Stimulated activated CD4-positive, alpha-beta T cell treated with anti-CD3 and anti-CD28 coated beads, Interleukin-12 subunit alpha, Interleukin-12 subunit beta, amount 100 ng/mL, for 4 hours (primary cell): ENCODE data around the gene ABCA7.

ENCODE experiments used
- DNase-seq: peaks from one replicate; pipeline ENCODE4 v3.0.0-alpha.2; 2020

ABCA7 gene

DNA sequence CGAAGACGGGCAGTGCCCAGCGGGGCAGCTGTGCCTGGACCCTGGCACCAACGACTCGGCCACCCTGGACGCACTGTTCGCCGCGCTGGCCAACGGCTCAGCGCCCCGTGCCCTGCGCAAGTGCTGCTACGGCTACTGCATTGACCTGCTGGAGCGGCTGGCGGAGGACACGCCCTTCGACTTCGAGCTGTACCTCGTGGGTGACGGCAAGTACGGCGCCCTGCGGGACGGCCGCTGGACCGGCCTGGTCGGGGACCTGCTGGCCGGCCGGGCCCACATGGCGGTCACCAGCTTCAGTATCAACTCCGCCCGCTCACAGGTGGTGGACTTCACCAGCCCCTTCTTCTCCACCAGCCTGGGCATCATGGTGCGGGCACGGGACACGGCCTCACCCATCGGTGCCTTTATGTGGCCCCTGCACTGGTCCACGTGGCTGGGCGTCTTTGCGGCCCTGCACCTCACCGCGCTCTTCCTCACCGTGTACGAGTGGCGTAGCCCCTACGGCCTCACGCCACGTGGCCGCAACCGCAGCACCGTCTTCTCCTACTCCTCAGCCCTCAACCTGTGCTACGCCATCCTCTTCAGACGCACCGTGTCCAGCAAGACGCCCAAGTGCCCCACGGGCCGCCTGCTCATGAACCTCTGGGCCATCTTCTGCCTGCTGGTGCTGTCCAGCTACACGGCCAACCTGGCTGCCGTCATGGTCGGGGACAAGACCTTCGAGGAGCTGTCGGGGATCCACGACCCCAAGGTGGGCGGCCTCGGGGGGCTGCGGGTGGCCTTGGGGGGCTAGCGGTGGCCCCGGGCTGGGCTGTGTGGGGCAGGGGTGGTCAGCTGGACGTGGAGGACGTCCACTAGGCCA, 34.9 kb upstream of the ABCA7 start:
- DNase-seq, result no peak

DNA sequence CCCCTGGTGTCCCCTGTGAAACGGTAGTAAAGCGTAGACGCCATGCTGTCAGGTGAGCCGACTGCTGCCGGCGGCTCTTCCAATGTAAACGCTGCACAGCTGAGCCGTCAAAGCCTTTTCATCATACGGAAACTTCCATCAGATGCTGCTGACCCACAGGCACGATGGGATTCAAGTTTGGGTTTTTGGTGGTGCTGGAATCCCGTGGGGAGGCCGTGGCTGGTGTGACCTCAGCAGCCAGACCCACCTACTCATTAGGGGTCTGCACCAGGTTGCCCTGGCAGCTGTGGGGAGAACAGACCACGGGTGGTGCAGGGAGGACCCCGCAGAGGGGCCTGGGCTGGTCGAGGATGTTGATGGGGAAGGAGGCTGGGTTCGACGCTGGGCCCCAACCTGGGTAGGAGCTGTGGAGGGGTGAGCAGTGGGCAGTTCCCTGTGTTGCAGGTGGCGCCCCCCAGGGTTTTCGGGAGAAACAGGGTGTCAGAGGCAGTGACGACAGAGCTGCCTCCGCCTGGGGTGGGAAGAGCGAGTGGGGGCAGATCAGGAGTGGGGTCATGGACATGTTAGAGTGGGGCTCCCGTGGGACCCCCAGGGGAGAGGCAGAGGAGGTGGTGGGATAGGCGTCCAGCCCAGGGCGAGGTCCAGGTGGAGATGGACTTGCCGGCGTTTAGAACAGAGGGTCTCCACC, 33.1 kb upstream of the ABCA7 start:
- no peak for DNase-seq

DNA sequence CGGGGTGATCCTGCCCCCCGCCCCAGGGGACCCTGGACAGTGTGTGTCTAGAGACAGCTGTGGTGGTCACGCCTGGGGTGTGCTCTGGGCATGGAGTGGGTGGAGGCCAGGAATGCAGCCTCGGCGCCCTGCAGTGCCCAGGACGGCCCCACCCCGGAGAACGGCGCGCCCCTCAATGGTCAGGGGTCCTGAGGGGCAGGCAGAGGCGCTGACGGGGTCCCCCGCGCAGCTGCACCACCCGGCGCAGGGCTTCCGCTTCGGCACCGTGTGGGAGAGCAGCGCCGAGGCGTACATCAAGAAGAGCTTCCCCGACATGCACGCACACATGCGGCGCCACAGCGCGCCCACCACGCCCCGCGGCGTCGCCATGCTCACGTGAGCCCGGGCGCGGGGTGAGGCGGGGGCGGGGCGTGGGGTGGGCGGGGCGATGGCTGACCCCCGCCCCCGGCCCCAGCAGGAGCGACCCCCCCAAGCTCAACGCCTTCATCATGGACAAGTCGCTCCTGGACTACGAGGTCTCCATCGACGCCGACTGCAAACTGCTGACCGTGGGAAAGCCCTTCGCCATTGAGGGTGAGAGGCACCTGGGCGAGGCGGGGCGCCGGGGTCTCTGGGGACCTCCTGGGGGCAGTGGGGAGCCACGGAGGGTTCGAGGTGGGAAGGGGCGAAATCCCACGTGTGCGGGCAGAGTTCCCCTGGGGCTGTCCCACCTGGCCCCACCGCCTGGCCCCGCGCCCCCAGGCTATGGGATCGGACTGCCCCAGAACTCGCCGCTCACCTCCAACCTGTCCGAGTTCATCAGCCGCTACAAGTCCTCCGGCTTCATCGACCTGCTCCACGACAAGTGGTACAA, 32.3 kb upstream of the ABCA7 start:
- no peak for DNase-seq

DNA sequence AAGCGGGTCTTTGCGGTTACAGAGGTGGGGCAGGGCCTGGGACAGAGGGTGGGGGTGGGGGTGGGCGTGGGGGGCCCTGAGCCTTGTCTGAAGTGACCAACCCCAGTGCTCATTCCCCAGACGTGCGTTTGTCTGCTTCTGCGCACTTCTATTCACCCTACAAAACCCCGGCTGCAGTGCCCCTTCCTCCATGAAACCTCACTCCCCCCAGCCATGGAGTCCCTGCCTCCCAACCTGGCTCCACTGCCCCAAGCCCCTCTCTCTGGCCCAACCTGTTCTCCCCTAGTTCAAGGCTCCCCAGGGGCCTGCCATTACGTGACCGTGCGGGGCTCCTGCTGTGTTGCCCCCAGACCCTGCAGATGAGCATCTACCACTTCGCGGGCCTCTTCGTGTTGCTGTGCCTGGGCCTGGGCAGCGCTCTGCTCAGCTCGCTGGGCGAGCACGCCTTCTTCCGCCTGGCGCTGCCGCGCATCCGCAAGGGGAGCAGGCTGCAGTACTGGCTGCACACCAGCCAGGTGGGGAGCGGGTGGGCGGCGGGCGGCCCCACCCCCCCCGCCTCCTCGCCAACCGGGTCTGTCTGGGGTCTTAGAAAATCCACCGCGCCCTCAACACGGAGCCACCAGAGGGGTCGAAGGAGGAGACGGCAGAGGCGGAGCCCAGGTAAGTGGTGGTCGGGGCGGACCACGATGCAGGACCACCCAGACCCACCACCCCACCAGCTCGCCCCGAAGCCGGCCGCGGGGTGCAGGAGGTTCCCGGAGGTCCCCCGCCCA, 31.5 kb upstream of the ABCA7 start:
- DNase-seq, result no peak

DNA sequence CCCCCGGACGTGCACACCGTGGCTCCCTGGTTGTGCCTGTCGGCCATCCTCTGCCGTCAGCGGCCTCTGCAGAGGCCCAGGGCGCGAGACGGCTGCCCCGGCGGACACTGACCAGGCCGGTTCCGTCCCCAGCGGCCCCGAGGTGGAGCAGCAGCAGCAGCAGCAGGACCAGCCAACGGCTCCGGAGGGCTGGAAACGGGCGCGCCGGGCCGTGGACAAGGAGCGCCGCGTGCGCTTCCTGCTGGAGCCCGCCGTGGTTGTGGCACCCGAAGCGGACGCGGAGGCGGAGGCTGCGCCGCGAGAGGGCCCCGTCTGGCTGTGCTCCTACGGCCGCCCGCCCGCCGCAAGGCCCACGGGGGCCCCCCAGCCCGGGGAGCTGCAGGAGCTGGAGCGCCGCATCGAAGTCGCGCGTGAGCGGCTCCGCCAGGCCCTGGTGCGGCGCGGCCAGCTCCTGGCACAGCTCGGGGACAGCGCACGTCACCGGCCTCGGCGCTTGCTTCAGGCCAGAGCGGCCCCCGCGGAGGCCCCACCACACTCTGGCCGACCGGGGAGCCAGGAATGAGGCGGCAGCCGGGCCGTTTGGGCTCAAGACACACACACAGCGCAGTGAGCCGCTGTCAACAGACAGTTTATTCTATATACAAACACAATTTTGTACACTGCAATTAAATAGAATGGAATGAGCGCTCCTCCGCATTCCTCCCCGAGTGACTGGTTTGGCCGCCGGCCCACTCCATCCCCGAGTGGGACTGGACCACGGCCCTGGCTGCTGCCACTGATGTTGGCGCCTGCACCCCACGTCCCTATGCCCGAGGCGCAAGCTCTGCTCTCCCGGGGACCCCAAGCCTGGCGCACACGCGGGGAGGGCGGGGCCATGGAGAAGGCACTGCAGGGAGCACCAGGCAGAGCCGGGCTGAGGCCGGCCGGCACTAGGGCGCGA, 30.6 kb upstream of the ABCA7 start:
- DNase-seq, result no peak

DNA sequence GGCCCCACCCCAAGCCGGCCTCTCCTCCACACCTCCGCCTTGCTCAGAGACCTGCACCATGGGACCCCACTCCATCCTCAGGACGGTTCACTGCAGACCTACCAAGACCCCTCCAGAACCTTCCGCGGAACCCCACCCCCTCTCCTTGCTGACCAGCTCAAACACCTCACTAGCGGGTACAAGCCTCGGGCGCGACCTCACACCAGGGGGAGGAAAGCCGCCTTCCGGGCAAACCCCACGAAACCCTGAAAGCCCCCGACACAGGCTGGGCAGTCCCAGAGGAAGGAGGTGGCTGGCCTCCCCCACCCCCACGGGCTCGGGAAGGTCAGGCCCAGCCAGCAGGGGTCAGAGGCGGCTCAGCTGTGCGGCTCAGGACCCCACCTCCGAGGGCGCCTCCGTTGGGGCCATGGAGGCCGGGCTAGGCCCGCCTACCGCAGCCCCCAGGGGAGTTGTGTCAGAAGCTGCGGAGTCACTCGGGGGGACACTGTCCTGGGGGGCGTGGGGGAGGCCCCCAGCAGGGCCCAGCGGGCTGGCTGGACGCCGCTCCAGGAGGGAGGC, 29.8 kb upstream of the ABCA7 start:
- DNase-seq, result no peak

DNA sequence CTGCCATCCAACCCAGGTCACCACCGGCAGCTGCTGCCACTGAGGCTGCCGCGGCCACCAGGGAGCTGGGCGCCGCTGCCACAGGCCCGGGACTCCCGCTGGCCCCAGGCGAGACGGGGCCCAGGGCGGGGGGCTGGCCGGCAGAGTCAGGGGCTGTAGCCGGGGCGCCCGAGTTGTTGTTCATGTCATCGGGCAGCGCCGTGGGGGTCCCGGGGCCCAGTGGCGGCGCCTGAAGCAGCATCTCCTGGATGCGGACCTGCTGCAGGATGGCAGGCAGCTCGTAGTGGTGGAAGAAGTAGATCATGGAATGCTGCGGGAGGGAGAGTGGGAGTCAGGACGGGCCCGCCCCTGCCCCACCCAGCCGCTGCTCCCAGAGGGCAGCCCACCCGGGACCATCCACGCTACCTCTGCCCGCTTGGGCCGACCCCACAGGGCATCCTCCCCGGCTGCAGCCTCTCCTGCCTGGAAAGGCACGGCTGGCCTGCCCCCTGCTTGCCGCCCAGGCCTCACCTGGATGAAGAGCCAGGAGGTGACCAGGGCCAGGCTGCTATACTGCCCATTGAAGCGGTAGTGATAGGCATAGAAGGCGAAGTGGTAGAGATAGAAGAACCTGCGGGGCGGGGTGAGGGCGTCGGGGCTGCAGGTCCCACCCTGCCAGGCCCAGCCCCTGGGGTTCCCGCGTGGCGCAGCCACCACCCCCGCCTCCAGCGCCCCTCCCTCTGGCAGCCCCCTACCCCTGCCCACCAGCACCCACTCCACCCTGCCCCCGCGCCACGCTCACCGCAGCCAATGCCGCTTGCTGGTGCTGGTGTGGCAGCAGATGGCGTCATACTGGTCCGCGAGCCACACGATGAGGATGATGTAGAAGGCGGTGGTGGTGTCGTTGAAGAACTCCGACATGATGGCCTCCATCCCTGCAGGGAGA, 29.1 kb upstream of the ABCA7 start:
- no peak for DNase-seq

DNA sequence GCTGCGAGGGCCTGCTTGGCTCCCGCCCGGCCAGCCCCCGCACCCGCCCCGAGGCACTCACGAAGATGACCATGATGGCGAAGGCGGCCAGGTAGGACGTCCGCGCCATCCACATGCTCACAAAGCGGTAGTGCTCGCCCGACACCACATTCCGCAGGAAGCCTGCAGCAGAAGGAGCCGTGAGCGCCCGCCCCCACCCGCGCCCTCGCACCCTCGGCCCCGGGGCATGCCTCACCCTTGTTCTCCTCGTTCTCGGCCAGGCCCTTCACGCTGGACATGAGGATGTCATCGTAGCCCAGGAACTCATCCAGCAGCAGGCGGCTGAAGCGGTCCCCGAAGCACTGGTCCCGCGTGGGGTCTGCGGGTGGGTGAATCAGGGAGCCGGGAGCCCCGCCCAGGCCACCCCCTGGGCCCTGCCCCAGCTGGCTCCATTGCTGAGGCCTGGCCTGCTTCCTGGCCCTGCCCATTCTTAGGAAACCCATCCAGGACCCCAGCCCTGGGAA, 28.0 kb upstream of the ABCA7 start:
- no peak for DNase-seq

DNA sequence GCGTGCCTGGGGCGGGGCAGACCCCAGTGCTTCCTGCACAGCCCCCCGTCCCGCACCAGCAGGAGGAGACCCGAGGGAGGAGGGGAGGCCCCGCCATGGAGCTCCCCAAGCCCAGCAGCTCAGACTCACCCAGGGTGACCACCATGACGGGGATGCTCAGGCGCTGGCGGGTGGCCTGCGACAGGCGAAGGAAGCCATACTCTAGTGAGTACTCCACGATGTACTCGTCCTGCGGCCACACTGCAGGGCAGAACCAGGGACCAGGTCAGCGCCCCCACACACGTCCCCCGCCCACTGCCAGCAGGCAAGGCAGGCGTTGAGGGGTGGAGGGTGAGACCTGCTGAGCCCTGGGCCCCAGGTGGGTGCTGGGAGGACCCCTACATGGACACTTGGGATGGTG, 27.6 kb upstream of the ABCA7 start:
- no peak for DNase-seq

DNA sequence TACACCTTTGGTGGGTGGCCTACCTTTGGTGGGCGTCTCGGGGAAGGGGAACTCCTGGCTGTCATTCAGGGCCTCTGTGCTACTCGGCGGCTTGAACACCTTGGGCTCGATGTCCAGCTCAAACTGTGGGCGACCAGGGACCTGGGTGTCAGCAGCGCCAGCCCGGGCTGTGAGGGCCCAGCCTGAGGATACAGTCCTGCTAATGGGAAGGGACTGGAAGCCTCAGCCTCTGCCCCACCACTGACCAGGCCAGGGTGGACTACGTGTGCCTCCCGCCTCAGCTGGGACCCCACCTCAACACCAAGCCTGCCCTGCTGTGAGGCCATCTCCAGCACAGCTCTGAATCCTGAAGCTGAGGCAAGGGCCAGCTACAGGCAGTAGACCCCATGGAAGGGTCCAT, 26.7 kb upstream of the ABCA7 start:
- DNase-seq, result no peak

DNA sequence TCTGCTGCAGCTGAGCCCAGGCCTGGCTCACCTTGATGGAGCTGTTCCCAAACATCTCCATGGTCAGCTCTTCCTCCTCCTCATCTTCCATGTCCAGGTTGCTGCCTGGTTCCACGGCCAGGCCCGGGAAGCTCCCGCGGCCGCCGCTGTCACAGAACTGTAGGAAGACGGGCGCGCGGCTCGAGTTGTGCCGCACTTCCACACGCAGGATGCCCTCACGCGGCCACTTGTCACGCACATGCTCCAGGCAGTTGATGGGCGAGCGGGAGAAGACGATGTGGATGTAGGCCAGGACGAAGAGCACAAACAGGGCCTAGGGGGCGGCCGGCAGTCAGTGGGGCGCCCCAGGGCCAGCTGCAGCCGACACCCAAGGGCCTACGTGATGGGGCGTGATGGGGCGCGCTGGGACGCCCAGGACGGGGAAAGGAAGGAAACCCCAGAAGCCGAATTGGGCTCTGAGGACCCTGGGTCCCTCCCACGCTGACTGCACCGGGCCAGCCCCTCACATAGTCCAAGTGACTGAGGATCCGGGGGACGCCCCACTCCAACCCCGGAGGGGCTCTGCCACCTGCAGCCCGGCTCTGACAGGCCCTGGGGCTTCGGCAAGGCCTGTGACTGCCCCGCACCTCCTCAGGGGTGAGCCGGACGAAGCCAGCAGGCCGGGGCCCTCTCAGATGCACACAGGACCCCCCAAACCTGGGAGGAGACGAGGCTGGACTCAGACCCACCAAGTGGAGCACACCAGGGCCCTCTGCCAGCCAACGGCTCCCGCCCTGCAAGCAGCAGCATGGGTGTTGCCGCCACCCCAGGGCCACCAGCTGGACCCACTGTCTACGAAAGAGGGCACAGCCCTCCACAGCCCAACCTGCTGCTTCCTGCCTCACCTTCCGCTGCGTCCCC, 25.5 kb upstream of the ABCA7 start:
- no peak for DNase-seq

DNA sequence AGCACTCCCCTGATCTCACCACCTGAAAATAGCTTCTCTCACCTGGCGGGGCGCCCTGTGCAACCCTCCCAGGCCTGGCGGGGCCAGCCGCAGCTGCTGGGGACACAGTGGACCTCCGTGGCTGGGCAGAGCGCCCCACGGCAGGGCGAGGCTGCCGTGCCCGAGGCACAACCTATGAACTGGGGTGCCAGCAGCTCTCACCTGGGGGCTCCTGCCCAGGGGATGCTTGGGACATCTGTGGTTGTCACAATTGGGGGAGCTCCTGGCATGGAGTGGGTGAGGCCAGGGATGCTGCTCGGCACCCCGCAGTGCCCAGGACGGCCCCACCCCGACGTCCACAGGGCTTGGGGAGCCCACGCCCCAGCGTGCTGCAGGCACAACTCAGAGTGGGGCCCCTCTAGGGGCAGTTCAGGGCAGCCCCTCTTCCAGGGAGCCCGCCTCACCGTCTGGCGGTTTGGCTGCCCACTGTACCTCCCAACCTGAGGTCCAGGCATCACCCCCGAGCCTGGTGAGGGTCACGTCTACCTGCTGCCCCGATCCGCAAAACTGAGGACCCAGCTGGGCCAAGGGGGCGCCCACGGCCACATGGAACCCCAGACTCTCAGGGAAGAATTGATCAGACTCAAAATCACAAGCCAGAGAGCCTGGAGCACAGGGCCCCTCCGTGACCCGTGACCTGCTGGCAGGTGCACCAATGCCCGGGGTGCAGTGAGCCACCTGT, 24.7 kb upstream of the ABCA7 start:
- no peak for DNase-seq

DNA sequence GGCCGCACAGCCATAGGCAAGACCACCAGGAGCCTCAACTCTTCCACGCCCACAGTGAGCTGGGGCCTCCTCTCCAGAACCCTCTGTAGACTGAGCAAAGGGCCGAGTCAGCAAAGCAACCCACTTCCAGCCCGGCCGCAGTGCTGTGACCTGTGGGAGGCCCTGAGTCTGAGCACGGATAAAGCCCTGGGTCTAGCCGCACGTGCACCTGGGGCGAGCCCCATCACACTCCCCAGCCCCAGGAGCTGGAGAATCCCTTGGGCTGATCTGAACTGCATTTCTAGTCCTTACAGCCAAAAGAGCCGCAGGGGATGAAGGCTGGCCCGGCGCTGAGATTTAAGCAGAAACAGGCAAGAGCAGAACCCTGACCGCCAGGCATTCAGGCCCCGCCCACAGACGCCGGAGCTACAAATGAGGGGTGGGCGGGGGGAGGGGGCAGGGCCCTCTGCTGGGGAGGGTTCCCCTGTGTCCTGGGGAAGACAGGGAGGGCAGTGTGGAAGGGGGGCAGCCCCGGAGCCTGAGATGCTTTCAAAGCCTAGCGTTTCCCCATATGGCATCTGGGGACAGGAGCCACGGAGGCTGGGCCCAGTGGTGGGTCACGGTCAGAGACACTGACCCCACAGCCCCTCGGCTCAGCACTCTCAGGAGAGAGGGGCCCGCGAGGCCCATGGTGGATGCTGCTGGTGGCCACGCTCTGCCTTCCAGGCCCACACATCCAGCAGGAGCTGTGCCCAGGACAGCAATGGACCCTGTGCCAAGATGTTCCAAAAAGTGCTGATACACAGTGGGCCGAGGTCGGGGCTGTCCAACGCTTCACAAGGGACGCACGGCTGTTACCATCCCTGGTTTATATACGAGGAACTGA, 23.9 kb upstream of the ABCA7 start:
- DNase-seq, result no peak

DNA sequence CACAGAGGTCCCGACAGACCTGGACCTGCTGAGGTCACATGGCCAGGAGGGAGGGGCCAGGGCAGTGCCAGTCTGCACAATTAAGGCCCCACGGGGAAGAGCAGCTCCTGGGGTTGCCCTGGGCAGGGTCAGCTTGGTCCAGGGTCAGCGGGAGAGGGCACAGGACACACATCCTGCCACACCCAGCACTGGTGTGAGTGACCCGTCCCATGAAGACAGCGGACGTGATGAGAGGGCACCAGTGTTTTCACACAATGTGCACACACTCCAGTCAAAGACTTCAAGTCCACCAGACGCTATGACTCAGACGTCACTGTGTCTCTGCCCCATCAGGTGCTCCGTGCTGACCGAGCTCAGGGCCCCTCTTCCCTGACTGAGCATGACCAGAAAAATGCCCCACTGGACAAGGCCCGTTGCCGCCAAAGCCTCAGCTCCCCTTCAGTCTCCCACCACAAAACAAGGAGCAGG, 23.2 kb upstream of the ABCA7 start:
- DNase-seq, result no peak

DNA sequence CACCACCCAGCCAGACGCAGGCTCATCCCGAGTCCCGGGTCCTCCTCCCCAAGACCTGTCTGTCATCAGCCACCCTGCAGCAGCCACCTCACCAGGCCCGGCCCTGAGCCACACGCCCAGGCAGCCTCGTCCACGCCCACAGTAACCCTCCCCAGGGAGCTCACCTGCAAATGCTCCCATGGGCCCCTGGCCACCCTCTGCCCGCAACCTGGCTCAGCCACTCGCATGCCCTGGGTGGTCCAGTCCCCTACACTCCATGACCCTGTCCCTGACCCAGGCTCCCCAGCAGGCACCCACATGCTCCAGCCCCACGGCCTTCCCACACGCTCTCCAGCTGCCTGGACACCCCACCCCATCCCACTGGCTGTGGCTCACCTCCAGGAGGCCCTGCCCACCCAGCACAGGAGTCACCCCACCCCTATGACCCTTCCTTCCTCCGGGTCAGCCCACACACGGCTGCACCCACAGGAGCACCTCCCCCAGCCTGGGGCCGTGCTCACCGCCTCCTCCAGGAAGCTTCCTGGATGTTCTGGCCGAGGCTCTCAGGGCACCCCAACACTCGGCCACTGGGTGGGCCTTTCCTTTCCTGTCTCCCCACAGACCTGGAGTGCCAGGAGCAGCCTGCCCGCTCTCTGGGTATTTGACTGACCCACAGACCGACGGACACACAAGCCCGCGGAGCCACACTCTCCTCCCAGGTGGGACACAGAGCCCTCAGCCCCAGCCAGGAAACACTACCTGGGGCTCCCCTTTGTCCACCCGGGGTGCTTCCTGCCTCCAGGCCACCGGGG, 22.6 kb upstream of the ABCA7 start:
- no peak for DNase-seq

DNA sequence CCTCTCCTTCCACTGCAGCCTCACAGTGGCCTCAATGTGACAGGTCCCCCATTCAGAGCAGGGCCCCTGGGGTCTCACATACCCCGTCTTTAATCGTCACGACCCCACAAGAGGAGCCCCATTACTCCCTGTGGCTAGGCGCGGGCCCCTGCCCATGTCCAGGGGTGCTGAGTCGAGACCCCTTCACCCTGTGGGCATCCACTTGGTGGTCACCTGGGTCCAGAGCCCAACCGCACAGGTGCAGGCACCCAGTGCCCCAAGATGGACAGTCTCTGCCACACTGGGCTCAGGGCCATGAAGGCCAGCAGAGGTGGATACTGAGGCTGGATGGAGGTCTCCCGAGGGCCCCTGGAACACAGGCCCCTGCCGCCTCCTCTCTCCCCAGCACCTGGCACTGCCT, 22.0 kb upstream of the ABCA7 start:
- DNase-seq, result no peak
